Measurements from ENCODE around the gene SOX1. TPM values are rescaled to one million over a fixed set of nuclear protein-coding genes. Genes with fewer than 3 reads are reported as not detected.

SOX1 gene
- total and polyA plus RNA-seq, 2 of the 13 experiments (the other 11 are each of a cell fraction or from before 2014, with no cell fraction given): not detected

DNA sequence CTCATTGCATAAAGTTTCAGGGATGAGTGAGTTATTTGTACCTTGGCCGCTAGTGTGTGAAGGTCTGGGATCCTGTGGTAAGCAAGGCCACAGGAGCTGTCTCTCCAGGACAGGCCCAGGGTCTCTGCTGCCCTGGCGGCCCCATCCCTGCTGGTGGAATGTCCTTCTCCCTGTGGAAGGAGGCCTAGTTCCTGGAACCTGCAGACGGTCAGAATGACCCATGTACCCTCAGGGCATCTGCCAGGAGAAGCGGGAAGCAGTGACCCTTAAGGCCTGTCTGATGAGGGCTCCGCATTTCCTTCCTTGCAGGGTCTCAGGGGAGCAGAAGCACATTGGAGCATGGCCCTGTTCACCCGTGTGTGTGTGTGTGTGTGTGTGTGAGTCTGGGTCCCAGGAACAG is 32.1 kb upstream of the SOX1 start:
- peaks cover 4 to 42% of the 10 kb centered on the region in 2 experiments; a peak in 4 of 5 replicates for H3K27me3 ChIP-seq (ENCODE audit: control insufficient read depth in 1 of 2, insufficient read depth in 2 of 2, low read length in 2 of 2)
- H3K36me3 ChIP-seq (replicated peaks in 1 of 2; ENCODE audit: control insufficient read depth in 1 of 2, insufficient read depth in 2 of 2, low read length in 2 of 2): no peaks in the 10 kb centered on the region
- no peaks in the 10 kb centered on the region; the same call in 1 of the 2 replicates for H4K20me1 ChIP-seq (ENCODE audit: insufficient read depth, low read length)
- H3K4me1 ChIP-seq (ENCODE audit: insufficient read depth, low read length): no peaks in the 10 kb centered on the region
- no peak overlapping the region for H3K27ac ChIP-seq (ENCODE audit: extremely low read length, insufficient read depth, low read length)
- H3K79me2 ChIP-seq (ENCODE audit: insufficient read depth, low read length): no peaks in the 10 kb centered on the region
- DNase-seq (ENCODE audit: low spot score) (no peak), ATAC-seq (no peak), FAIRE-seq (no peak)
- no peak overlapping the region for H3K9ac ChIP-seq (ENCODE audit: insufficient read depth, low read depth, low read length)
- no peak overlapping the region for H3K4me2 ChIP-seq (ENCODE audit: low read depth, low read length)
- H3K4me3 ChIP-seq (replicated peaks in 1 of 3; ENCODE audit: insufficient read depth in 1 of 3, low read depth in 2 of 3, low read length in 3 of 3): no peak overlapping the region
- ChIA-PET POLR2A (no interaction called here), CTCF (ENCODE audit: low intra/inter-chr PET ratio, low total read pairs) (no interaction called here)
- in situ Hi-C loops (cut with HindIII; ENCODE audit: extremely low pct_ligation_motif_present, low pct_unique_long_range_greater_than_20kb): no loop called here
- intact Hi-C loops (cut with micrococcal nuclease; ENCODE audit: unreplicated experiment): no loop called here
- H3K9me3 ChIP-seq (ENCODE audit: low read length): no peaks in the 10 kb centered on the region
- 10% methylated on average over 2 of the region's 6 CpGs for whole genome bisulfite sequencing (ENCODE audit: low lambda C conversion rate)
- no peak overlapping the region for H2AFZ ChIP-seq (ENCODE audit: low read length)
- no TSS peak for BruUV-seq (replicated peaks)
- TF ChIP-seq SP1 (IDR thresholded peaks at IDR 0.05): no peak
- TF ChIP-seq SP1 (CRISPR knock-in tag; IDR thresholded peaks at IDR 0.05): no peak
- TF ChIP-seq NFYC (CRISPR knock-in tag; IDR thresholded peaks at IDR 0.05): no peak
- no peak for TF ChIP-seq PITX1 (CRISPR knock-in tag; IDR thresholded peaks at IDR 0.05)
- TF ChIP-seq, protein P1, sequence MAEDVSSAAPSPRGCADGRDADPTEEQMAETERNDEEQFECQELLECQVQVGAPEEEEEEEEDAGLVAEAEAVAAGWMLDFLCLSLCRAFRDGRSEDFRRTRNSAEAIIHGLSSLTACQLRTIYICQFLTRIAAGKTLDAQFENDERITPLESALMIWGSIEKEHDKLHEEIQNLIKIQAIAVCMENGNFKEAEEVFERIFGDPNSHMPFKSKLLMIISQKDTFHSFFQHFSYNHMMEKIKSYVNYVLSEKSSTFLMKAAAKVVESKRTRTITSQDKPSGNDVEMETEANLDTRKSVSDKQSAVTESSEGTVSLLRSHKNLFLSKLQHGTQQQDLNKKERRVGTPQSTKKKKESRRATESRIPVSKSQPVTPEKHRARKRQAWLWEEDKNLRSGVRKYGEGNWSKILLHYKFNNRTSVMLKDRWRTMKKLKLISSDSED (CRISPR knock-in tag; IDR thresholded peaks at IDR 0.05): no peak
- TF ChIP-seq, protein P2, sequence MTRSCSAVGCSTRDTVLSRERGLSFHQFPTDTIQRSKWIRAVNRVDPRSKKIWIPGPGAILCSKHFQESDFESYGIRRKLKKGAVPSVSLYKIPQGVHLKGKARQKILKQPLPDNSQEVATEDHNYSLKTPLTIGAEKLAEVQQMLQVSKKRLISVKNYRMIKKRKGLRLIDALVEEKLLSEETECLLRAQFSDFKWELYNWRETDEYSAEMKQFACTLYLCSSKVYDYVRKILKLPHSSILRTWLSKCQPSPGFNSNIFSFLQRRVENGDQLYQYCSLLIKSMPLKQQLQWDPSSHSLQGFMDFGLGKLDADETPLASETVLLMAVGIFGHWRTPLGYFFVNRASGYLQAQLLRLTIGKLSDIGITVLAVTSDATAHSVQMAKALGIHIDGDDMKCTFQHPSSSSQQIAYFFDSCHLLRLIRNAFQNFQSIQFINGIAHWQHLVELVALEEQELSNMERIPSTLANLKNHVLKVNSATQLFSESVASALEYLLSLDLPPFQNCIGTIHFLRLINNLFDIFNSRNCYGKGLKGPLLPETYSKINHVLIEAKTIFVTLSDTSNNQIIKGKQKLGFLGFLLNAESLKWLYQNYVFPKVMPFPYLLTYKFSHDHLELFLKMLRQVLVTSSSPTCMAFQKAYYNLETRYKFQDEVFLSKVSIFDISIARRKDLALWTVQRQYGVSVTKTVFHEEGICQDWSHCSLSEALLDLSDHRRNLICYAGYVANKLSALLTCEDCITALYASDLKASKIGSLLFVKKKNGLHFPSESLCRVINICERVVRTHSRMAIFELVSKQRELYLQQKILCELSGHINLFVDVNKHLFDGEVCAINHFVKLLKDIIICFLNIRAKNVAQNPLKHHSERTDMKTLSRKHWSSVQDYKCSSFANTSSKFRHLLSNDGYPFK (CRISPR knock-in tag; IDR thresholded peaks at IDR 0.05; ENCODE audit: borderline replicate concordance): no peak
- TF ChIP-seq, protein P3, sequence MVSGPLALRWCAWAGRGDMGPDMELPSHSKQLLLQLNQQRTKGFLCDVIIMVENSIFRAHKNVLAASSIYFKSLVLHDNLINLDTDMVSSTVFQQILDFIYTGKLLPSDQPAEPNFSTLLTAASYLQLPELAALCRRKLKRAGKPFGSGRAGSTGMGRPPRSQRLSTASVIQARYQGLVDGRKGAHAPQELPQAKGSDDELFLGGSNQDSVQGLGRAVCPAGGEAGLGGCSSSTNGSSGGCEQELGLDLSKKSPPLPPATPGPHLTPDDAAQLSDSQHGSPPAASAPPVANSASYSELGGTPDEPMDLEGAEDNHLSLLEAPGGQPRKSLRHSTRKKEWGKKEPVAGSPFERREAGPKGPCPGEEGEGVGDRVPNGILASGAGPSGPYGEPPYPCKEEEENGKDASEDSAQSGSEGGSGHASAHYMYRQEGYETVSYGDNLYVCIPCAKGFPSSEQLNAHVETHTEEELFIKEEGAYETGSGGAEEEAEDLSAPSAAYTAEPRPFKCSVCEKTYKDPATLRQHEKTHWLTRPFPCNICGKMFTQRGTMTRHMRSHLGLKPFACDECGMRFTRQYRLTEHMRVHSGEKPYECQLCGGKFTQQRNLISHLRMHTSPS (CRISPR knock-in tag; IDR thresholded peaks at IDR 0.05; ENCODE audit: low read depth): no peak
- TF ChIP-seq JARID2 (CRISPR knock-in tag; IDR thresholded peaks at IDR 0.05; ENCODE audit: insufficient replicate concordance): no peak
- TF ChIP-seq ZNF775 (CRISPR knock-in tag; IDR thresholded peaks at IDR 0.05; ENCODE audit: borderline replicate concordance): no peak
- TF ChIP-seq PRMT3 (CRISPR knock-in tag; IDR thresholded peaks at IDR 0.05; ENCODE audit: borderline replicate concordance, low read depth): no peak
- TF ChIP-seq FLYWCH1 (CRISPR knock-in tag; IDR thresholded peaks at IDR 0.05): no peak
- TF ChIP-seq ZFP36L2 (CRISPR knock-in tag; IDR thresholded peaks at IDR 0.05): no peak
- TF ChIP-seq HNRNPLL (IDR thresholded peaks at IDR 0.05; ENCODE audit: low read depth, low read length, poor library complexity, severe bottlenecking): no peak
